HepG2 (cell line): ENCODE results near the gene PGAP3. TPM values are rescaled to one million over a fixed set of nuclear protein-coding genes. Genes with fewer than 3 reads are reported as not detected.

Experiments
- BCL6 ChIP-seq: IDR thresholded peaks from 2 replicates; pipeline ENCODE4 v1.6.1; 2016; ENCODE audit warnings: missing genetic modification reagents, missing compliant biosample characterization
- CBX1 ChIP-seq: IDR thresholded peaks from one replicate; pipeline ENCODE4 v1.6.1; 2016; ENCODE audit warnings: antibody characterized with exemption, low read depth
- CHD2 ChIP-seq: IDR thresholded peaks from 2 replicates; pipeline ENCODE4 v1.6.1; 2011; ENCODE audit warnings: low read depth, low read length, improper control_type of control experiment
- ETV6 ChIP-seq: sonication (generic); formaldehyde crosslinking; conservative IDR thresholded peaks from 2 replicates; pipeline ENCODE4 v1.4.0; 2020; ENCODE audit warnings: missing genetic modification reagents
- GABPB1 ChIP-seq: IDR thresholded peaks from 2 replicates; pipeline ENCODE4 v1.6.1; 2016; ENCODE audit warnings: mild to moderate bottlenecking, missing genetic modification reagents, moderate library complexity, missing compliant biosample characterization
- KDM1A ChIP-seq: IDR thresholded peaks from 2 replicates; pipeline ENCODE4 v1.6.1; 2016; ENCODE audit warnings: missing compliant biosample characterization
- MLLT10 ChIP-seq: sonication (generic); formaldehyde crosslinking; IDR thresholded peaks from 2 replicates; pipeline ENCODE4 v1.4.0; 2020; ENCODE audit warnings: missing genetic modification reagents
- MTA3 ChIP-seq: sonication (generic); formaldehyde crosslinking; IDR thresholded peaks from 2 replicates; pipeline ENCODE4 v1.4.0; 2020; ENCODE audit warnings: missing genetic modification reagents
- NR1H2 ChIP-seq: sonication (generic); formaldehyde crosslinking; IDR thresholded peaks from 2 replicates; pipeline ENCODE4 v1.8.1; 2022; ENCODE audit warnings: low read depth, missing genetic modification reagents, borderline replicate concordance
- SNAPC4 ChIP-seq: sonication (generic); formaldehyde crosslinking; IDR thresholded peaks from 2 replicates; pipeline ENCODE4 v1.4.0; 2020; ENCODE audit warnings: mild to moderate bottlenecking, missing genetic modification reagents
- THRA ChIP-seq: sonication (generic); formaldehyde crosslinking; IDR thresholded peaks from 2 replicates; pipeline ENCODE4 v1.4.0; 2020; ENCODE audit warnings: missing genetic modification reagents, borderline replicate concordance
- YEATS4 ChIP-seq: sonication (generic); formaldehyde crosslinking; IDR thresholded peaks from 2 replicates; pipeline ENCODE4 v1.4.0; 2020; ENCODE audit warnings: missing genetic modification reagents, borderline replicate concordance
- ZFP36L2 ChIP-seq: sonication (generic); formaldehyde crosslinking; IDR thresholded peaks from 2 replicates; pipeline ENCODE4 v1.4.0; 2020; ENCODE audit warnings: missing genetic modification reagents
- ZNF18 ChIP-seq: sonication (generic); formaldehyde crosslinking; IDR thresholded peaks from 2 replicates; pipeline ENCODE4 v1.8.0; 2022; ENCODE audit warnings: mild to moderate bottlenecking, missing genetic modification reagents; ENCODE audit not compliant: insufficient replicate concordance
- ZNF362 ChIP-seq: sonication (generic); formaldehyde crosslinking; IDR thresholded peaks from 2 replicates; pipeline ENCODE4 v1.4.0; 2020; ENCODE audit warnings: missing genetic modification reagents, mild to moderate bottlenecking, borderline replicate concordance
- ZNF569 ChIP-seq: sonication (generic); formaldehyde crosslinking; IDR thresholded peaks from 2 replicates; pipeline ENCODE4 v1.5.0; 2020; ENCODE audit warnings: mild to moderate bottlenecking, missing genetic modification reagents, moderate library complexity, borderline replicate concordance
- ZNF607 ChIP-seq: sonication (generic); formaldehyde crosslinking; IDR thresholded peaks from 2 replicates; pipeline ENCODE4 v1.5.1; 2020; ENCODE audit warnings: missing genetic modification reagents, mild to moderate bottlenecking, borderline replicate concordance
- ZNF720 ChIP-seq: sonication (generic); formaldehyde crosslinking; IDR thresholded peaks from 2 replicates; pipeline ENCODE4 v1.4.0; 2020; ENCODE audit warnings: missing genetic modification reagents
- polyA plus RNA-seq, 8 experiments: library from polyadenylated mRNA; depleted of rRNA in 3 of 8; stranded (reverse) in 7 of 8; unstranded in 1 of 8; fragments of >200 nt; fragmentation: Illumina TruSeq in 4 of 8; extraction: Trizol in 4 of 8; gene quantifications; 2 replicates each; pipeline versions ENCODE4 v1.2.1 to v1.2.3, GENCODE V29; 2011 to 2016; ENCODE audit warnings: low read depth in 4 of 8, missing spikeins in 1 of 8, mixed read lengths in 1 of 8; ENCODE audit not compliant: insufficient read depth in 1 of 8
- total RNA-seq, 5 experiments: library from RNA; depleted of rRNA; stranded (reverse); fragments of >200 nt; fragmentation: Illumina TruSeq; extraction: Trizol; gene quantifications; 2 replicates each; pipeline ENCODE4 v1.2.3, GENCODE V29; 2016; ENCODE audit warnings: low read depth in 1 of 5

PGAP3 gene
- total and polyA plus RNA-seq, 2 of the 13 experiments (the other 11 are each of a cell fraction or from before 2014, with no cell fraction given), result 11.9 to 14.6 TPM

- TF ChIP-seq CHD2 (no peak), MLLT10 (CRISPR knock-in tag) (no peak), NR1H2 (no peak), GABPB1 (CRISPR knock-in tag) (peak; percentile 88), BCL6 (CRISPR knock-in tag) (0 out of 2 replicates have a peak, but pooled peaks have one; percentile 4), SNAPC4 (CRISPR knock-in tag) (no peak), CBX1 (no peak), MTA3 (no peak), THRA (CRISPR knock-in tag) (peak; percentile 56), ZNF720 (CRISPR knock-in tag) (no peak), ZNF18 (no peak), YEATS4 (CRISPR knock-in tag) (no peak), ETV6 (CRISPR knock-in tag) (no peak), ZNF362 (CRISPR knock-in tag) (no peak), ZNF569 (CRISPR knock-in tag) (no peak), KDM1A (CRISPR knock-in tag) (no peak), ZNF607 (CRISPR knock-in tag) (no peak), ZFP36L2 (CRISPR knock-in tag) (0 out of 2 replicates have a peak, but pooled peaks have one; percentile 18)
These were observed 13.0 kb downstream of the PGAP3 start (continued) for GRCh38 chr17:39674702-39675389.
